Measurements from ENCODE around the gene SEMA4B.
"Not testable (repeated sequence)": the region's sequence is repeated elsewhere in the genome, so short reads cannot be mapped to it uniquely, and the experiment has no call there.

Gene SEMA4B

GRCh38 chr15:90243943-90244639, 43.0 kb downstream of the SEMA4B start:
- H3K4me1 ChIP-seq (ENCODE audit: control insufficient read depth in 1 of 2, insufficient read depth in 1 of 2, low read depth in 1 of 2, low read length in 1 of 2) = peaks cover 0 to under 1% of the 10 kb centered on the region in 2 experiments
- H3K27ac ChIP-seq = no peak overlapping the region
- TF ChIP-seq, protein P1, sequence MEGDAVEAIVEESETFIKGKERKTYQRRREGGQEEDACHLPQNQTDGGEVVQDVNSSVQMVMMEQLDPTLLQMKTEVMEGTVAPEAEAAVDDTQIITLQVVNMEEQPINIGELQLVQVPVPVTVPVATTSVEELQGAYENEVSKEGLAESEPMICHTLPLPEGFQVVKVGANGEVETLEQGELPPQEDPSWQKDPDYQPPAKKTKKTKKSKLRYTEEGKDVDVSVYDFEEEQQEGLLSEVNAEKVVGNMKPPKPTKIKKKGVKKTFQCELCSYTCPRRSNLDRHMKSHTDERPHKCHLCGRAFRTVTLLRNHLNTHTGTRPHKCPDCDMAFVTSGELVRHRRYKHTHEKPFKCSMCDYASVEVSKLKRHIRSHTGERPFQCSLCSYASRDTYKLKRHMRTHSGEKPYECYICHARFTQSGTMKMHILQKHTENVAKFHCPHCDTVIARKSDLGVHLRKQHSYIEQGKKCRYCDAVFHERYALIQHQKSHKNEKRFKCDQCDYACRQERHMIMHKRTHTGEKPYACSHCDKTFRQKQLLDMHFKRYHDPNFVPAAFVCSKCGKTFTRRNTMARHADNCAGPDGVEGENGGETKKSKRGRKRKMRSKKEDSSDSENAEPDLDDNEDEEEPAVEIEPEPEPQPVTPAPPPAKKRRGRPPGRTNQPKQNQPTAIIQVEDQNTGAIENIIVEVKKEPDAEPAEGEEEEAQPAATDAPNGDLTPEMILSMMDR (IDR thresholded peaks at IDR 0.05) = no peak
- no peaks in the 10 kb centered on the region for H3K9me3 ChIP-seq
- H3K36me3 ChIP-seq = peaks cover 6% of the 10 kb centered on the region
- H3K4me3 ChIP-seq (ENCODE audit: low read depth in 1 of 2, low read length in 1 of 2) = no peak overlapping the region
- H3K27me3 ChIP-seq = no peaks in the 10 kb centered on the region

DNA sequence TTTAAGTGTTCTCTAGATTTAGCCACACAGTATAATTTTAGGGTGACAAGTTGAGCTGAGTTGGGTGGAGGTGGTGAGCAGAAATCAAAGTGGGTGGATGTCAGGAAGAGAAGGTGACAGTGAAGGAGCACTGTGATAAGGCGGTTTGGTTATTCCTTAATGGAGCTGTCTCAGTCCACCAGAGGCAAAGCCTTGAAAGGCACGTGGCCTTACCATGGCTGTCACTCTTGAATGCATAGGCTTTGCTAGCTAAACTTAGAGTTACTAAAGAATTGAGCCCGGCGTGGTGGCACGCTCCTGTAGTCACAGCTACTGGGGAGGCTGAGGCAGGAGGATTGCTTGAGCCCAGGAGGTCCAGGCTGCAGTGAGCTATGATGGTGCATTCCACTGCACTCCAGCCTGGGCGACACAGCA, 47.7 kb downstream of the SEMA4B start:
- Histone ChIP-seq H3K4me3 (ENCODE audit: low read depth in 1 of 2, low read length in 1 of 2) (peak overlapping the region in 1 of 2 experiments; percentile 49), H3K27me3 (peaks cover 14% of the 10 kb centered on the region), H3K4me1 (ENCODE audit: control insufficient read depth in 1 of 2, insufficient read depth in 1 of 2, low read depth in 1 of 2, low read length in 1 of 2) (peaks cover 4 to 10% of the 10 kb centered on the region in 2 experiments), H3K9me3 (no peaks in the 10 kb centered on the region), H3K36me3 (no peaks in the 10 kb centered on the region), H3K27ac (no peak overlapping the region)
- TF ChIP-seq, protein P1 (IDR thresholded peaks at IDR 0.05) = no peak

- TF ChIP-seq, protein P1 (IDR thresholded peaks at IDR 0.05) = no peak
Measured at GRCh38 chr15:90249203-90249863, 48.2 kb downstream of the SEMA4B start, which contains the start of gene TTLL13. TSS of gene TTLL13 (plus strand) at chr15:90249556. CDS start at chr15:90250631, 1,075 bp downstream.

DNA sequence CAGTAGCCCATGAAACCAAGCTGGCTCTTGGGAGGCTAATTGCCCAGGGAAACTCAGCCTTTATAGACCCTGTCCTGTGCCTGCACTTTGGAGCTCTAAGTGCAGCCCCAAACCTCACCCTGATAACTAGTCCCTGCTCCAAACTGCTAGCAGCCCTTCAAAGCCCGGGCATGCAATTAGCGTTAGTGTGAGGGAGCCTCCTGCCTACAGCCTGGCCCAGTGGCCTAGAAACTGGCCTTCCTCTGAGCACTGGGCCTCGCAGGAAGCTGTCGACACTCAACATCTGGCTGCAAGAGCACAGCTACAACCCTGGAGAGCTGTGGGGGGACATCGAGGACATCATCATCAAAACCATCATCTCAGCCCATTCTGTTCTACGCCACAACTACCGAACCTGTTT, 56.6 kb downstream of the SEMA4B start:
- TF ChIP-seq, protein P1 (IDR thresholded peaks at IDR 0.05) = no peak
- H3K4me3 ChIP-seq (ENCODE audit: low read depth in 1 of 2, low read length in 1 of 2) = no peak overlapping the region
- H3K36me3 ChIP-seq = no peaks in the 10 kb centered on the region
- no peaks in the 10 kb centered on the region for H3K4me1 ChIP-seq (ENCODE audit: control insufficient read depth in 1 of 2, insufficient read depth in 1 of 2, low read depth in 1 of 2, low read length in 1 of 2)
- H3K9me3 ChIP-seq = no peaks in the 10 kb centered on the region
- H3K27me3 ChIP-seq = no peaks in the 10 kb centered on the region
- no peak overlapping the region for H3K27ac ChIP-seq

More at GRCh38 chr15:90249203-90249863, 48.2 kb downstream of the SEMA4B start, which contains the start of gene TTLL13:
- H3K27ac ChIP-seq = no peak within 1 kb of the TSS
- H3K4me1 ChIP-seq (ENCODE audit: control insufficient read depth in 1 of 2, insufficient read depth in 1 of 2, low read depth in 1 of 2, low read length in 1 of 2) = peaks cover 4 to 10% of the 10 kb centered on the region in 2 experiments
- no peaks in the 10 kb centered on the region for H3K9me3 ChIP-seq
- no peaks in the 10 kb centered on the region for H3K36me3 ChIP-seq
- peaks cover 14% of the 10 kb centered on the region for H3K27me3 ChIP-seq
- H3K4me3 ChIP-seq (ENCODE audit: low read depth in 1 of 2, low read length in 1 of 2) = peak within 1 kb of the TSS; percentile 49 to 60

- Histone ChIP-seq H3K9me3 (no peaks in the 10 kb centered on the region), H3K4me3 (ENCODE audit: low read depth in 1 of 2, low read length in 1 of 2) (no peak overlapping the region), H3K27me3 (no peaks in the 10 kb centered on the region), H3K36me3 (no peaks in the 10 kb centered on the region), H3K4me1 (ENCODE audit: control insufficient read depth in 1 of 2, insufficient read depth in 1 of 2, low read depth in 1 of 2, low read length in 1 of 2) (peaks cover 4% of the 10 kb centered on the region in 2 experiments), H3K27ac (no peak overlapping the region)
- TF ChIP-seq, protein P1 (IDR thresholded peaks at IDR 0.05) = no peak
Measured at GRCh38 chr15:90259524-90259923, 58.4 kb downstream of the SEMA4B start.

GRCh38 chr15:90260731-90261130, 59.6 kb downstream of the SEMA4B start:
- H3K27ac ChIP-seq; H3K4me3 ChIP-seq (ENCODE audit: low read depth in 1 of 2, low read length in 1 of 2): not testable (repeated sequence)

More at GRCh38 chr15:90260731-90261130, 59.6 kb downstream of the SEMA4B start:
- H3K36me3 ChIP-seq, H3K27me3 ChIP-seq, H3K9me3 ChIP-seq: not testable (repeated sequence)
- H3K4me1 ChIP-seq (ENCODE audit: control insufficient read depth in 1 of 2, insufficient read depth in 1 of 2, low read depth in 1 of 2, low read length in 1 of 2) = peaks cover 10 to 12% of the 10 kb centered on the region in 2 experiments
